Ovary (tissue), 3 donors: ENCODE data around the gene PARM1.

Experiments used
- POLR2A ChIP-seq: fragments of 450-650 bp; IDR thresholded peaks from one replicate; pipeline ENCODE4 v1.6.1; 2017; ENCODE audit warnings: antibody characterized with exemption, mild to moderate bottlenecking, moderate library complexity
- TF ChIP-seq, protein P1 (sequence below), 3 donors: fragments of 450-650 bp in 2 of 3; fragments of 200-600 bp in 1 of 3; IDR thresholded peaks; one replicate each; pipeline versions ENCODE4 v1.5.1 to v1.8.0; 2016 to 2022; ENCODE audit warnings: antibody characterized with exemption in 3 of 3, mild to moderate bottlenecking in 1 of 3
- donor health status: DM: no; HTN: no; CAD: no.

DNA sequence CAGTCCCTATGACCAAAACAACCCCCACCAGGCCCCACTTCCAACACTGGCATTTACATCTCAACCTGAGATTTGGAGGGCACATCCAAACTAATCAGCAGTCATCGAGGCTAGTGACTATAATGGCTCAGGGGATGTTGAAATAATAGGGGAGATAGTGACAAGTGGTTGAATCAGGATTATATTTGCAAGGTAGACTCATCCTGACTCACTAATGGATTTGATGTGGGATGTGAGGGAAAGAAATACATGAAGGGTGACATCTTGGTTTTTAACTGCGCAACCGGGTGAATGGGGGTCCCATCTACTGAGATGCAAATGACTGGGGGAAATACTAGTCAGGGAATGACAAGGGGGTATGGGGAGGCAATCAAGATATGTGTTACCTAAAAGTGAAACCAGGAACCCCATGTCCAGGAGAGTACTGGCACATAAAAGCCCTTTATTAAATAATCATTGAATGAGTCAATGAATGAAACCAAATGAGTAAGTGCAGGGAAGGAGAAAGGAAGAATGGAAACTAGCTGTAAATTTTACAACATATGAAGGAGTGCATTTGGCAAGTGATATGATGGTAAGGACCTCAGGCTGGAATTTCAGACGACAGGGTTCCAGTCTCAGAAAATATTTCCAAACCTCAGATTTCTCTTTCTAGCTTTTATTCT lies 78.3 kb downstream of the PARM1 start:
- TF ChIP-seq, protein P1, sequence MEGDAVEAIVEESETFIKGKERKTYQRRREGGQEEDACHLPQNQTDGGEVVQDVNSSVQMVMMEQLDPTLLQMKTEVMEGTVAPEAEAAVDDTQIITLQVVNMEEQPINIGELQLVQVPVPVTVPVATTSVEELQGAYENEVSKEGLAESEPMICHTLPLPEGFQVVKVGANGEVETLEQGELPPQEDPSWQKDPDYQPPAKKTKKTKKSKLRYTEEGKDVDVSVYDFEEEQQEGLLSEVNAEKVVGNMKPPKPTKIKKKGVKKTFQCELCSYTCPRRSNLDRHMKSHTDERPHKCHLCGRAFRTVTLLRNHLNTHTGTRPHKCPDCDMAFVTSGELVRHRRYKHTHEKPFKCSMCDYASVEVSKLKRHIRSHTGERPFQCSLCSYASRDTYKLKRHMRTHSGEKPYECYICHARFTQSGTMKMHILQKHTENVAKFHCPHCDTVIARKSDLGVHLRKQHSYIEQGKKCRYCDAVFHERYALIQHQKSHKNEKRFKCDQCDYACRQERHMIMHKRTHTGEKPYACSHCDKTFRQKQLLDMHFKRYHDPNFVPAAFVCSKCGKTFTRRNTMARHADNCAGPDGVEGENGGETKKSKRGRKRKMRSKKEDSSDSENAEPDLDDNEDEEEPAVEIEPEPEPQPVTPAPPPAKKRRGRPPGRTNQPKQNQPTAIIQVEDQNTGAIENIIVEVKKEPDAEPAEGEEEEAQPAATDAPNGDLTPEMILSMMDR (IDR thresholded peaks at IDR 0.05) = no peak
- TF ChIP-seq POLR2A = no peak
